ENCODE measurements around the gene OST4.

- TF ChIP-seq, protein P1, sequence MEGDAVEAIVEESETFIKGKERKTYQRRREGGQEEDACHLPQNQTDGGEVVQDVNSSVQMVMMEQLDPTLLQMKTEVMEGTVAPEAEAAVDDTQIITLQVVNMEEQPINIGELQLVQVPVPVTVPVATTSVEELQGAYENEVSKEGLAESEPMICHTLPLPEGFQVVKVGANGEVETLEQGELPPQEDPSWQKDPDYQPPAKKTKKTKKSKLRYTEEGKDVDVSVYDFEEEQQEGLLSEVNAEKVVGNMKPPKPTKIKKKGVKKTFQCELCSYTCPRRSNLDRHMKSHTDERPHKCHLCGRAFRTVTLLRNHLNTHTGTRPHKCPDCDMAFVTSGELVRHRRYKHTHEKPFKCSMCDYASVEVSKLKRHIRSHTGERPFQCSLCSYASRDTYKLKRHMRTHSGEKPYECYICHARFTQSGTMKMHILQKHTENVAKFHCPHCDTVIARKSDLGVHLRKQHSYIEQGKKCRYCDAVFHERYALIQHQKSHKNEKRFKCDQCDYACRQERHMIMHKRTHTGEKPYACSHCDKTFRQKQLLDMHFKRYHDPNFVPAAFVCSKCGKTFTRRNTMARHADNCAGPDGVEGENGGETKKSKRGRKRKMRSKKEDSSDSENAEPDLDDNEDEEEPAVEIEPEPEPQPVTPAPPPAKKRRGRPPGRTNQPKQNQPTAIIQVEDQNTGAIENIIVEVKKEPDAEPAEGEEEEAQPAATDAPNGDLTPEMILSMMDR (IDR thresholded peaks at IDR 0.05; ENCODE audit: low read depth, low read length, poor library complexity, severe bottlenecking): no peak
- no peak for TF ChIP-seq EZH2phosphoT487 (IDR thresholded peaks at IDR 0.05; ENCODE audit: borderline replicate concordance, low read length)
Observed at GRCh38 chr2:27094353-27094984, 23.0 kb upstream of the OST4 start.

Data from DOHH2 (cell line).